SK-N-MC (cell line): ENCODE measurements around the gene ASF1B.
"Not testable (repeated sequence)": the region's sequence is repeated elsewhere in the genome, so short reads cannot be mapped to it uniquely, and the experiment has no call there.

Experiments used
- DNase-seq: peaks from one replicate; pipeline ENCODE4 v3.0.0-alpha.2; 2011; ENCODE audit warnings: low read depth, low spot score
- H3K27ac ChIP-seq: fragments of 200-600 bp; sonication (generic); 2 replicates; pipeline ENCODE4 v1.5.1; 2016; ENCODE audit warnings: mixed run types
- H3K36me3 ChIP-seq: fragments of 200-600 bp; sonication (generic); 2 replicates; pipeline ENCODE4 v1.6.1; 2017; ENCODE audit warnings: antibody characterized with exemption, low read length, mixed read lengths; ENCODE audit not compliant: insufficient read depth
- H3K4me3 ChIP-seq: fragments of 200-600 bp; sonication (generic); 2 replicates; pipeline ENCODE4 v1.5.1; 2016
- H3K9ac ChIP-seq: fragments of 200-600 bp; sonication (generic); 2 replicates; pipeline ENCODE4 v1.8.0; 2017; ENCODE audit warnings: mixed run types, mixed read lengths; ENCODE audit not compliant: insufficient read length
- H3K9me3 ChIP-seq: fragments of 200-600 bp; sonication (generic); 2 replicates; pipeline ENCODE4 v1.6.1; 2017; ENCODE audit warnings: low read depth, mild to moderate bottlenecking, antibody characterized with exemption, low read length, moderate library complexity, mixed read lengths
- EZH2 ChIP-seq: fragments of 200-600 bp; sonication (generic); IDR thresholded peaks from one replicate; pipeline ENCODE4 v1.6.1; 2017; ENCODE audit warnings: antibody characterized with exemption
- FOXP2 ChIP-seq: optimal IDR thresholded peaks from 2 replicates; pipeline ENCODE3; 2011; ENCODE audit warnings: mild to moderate bottlenecking, moderate library complexity; ENCODE audit not compliant: insufficient read depth; ENCODE audit errors: extremely low read length, control extremely low read depth
- POLR2AphosphoS5 ChIP-seq: IDR thresholded peaks from 2 replicates; pipeline ENCODE4 v1.6.1; 2012; ENCODE audit warnings: mild to moderate bottlenecking, low read depth, low read length, borderline replicate concordance

The ASF1B gene

DNA sequence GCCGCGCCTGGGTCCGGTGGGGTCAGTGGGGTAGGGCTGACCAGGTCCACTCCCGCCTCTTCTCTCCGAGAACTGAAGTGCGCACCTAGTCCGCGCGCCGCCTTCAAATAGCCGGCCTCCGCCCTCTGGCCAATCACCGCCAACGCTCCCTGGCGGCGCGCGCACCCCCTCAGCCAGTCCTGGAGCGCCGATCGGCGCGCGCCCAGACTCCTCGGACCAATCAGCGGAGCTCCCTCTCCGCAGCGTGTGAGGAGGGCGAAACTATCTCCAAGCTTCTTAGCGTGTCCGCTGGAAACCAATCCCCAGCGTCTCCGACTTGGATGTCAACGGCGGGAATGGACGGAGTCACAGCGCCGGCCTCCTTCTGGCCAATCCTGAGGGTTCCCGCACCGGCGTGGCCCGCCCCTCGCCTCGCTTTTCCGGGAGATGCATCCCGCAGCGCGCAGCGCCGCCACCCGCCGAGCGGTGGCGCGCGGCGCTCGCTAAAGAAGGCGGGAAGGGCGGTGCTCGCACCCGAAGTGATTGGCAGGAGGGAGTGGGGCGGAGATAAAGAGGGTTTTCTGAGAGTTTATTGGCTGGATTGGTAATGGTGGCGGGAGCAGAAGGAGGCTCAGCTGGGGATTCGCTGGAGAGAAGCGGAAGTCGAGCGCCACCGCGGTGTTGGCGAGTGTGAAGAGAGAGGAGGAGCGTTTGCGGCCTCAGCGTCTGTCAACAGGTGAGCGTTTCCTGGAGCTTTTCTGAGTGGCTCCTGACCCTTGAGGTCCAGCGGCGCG lies at the start of gene ASF1B:
TSS of gene ASF1B (minus strand) at position 81 of the 773 bp plus-strand sequence. CDS start 133 bp downstream, outside the sequence.
- peak within 1 kb of the TSS; percentile 93 for H3K4me3 ChIP-seq
- H3K36me3 ChIP-seq: no peaks in the 10 kb centered on the region
- H3K9me3 ChIP-seq: no peaks in the 10 kb centered on the region
- peak; percentile 98 for DNase-seq
- TF ChIP-seq EZH2 (no peak), FOXP2 (no peak), POLR2AphosphoS5 (peak; percentile 88)
- peak within 1 kb of the TSS; percentile 89 for H3K9ac ChIP-seq
- H3K27ac ChIP-seq: peak within 1 kb of the TSS; percentile 61; the same call in 1 of the 2 replicates

DNA sequence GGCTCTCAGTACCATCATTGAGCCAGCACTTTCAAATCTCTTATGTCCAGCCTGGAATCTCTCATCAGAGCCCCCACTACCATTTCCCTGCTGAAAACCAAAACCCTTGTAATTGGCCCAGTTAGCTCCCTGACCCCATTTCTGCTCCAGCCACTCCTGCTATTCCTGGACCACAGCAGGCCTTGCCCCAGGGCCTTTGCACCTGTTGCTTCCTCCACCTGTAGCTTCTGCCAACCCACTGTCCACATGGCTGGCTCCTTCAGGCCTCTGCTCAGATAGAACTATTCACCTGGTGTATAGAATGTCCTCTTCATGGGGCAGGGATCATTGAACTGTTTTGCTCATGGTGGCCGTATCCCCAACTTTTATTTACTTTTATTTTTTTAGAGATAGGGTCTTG lies 49.3 kb upstream of the ASF1B start:
- H3K4me3 ChIP-seq, H3K9me3 ChIP-seq, DNase-seq, H3K36me3 ChIP-seq, H3K27ac ChIP-seq, H3K9ac ChIP-seq: not testable (repeated sequence)

DNA sequence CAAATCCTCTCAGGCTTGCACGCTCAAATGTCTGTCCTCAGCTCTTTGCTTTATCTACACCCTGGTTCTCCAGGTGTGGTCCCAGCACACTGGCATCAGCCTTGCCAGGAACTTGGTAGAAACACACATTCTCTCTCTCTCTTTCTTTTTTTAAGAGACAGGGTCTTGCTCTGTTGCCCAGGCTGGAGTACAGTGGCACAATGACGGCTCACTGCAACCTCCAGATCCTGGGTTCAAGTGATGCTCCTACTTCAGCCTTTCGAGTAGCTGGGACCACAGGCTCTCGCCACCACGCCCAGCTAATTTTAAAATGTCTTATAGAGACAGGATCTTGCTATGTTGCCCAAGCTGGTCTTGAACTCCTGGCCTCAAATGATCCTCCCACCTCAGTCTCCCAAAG lies 48.8 kb upstream of the ASF1B start:
- no peak overlapping the region for H3K27ac ChIP-seq
- no peaks in the 10 kb centered on the region for H3K9me3 ChIP-seq
- H3K36me3 ChIP-seq: no peaks in the 10 kb centered on the region
- no peak overlapping the region for H3K9ac ChIP-seq
- no peak for DNase-seq
- H3K4me3 ChIP-seq: no peak overlapping the region
- TF ChIP-seq FOXP2 (no peak), EZH2 (no peak), POLR2AphosphoS5 (no peak)

DNA sequence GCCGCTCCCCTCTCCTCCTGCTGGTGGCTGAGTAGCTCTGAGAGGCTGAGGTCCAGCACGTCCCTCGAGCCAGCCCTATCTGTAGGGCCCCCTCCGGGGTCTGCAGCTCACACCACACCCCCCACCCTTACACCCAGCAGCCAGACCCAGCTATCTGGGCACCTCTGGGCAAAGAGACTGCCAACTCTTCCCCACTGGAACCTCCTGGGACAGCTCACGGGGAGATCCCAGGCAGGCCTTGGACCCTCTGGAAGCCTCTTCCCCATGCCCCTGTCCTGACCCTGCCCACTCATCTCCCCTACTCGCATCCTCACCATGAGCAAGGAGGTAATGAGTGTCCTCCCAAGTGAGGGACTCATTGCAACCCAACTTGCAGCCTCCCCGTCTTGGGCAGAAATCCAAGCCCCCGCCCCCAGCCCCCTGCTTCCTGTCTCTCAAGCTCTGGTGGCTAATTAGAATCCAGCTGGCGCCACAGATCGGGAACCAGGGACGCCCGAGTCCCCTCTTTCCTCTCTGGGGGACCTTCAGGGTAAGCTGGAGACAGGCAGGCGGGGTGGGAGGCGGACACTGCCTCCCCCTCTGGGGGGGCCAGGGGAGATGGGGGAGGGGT lies 47.5 kb upstream of the ASF1B start:
- Histone ChIP-seq H3K4me3 (no peak overlapping the region), H3K27ac (no peak overlapping the region), H3K9me3 (no peaks in the 10 kb centered on the region), H3K9ac (no peak overlapping the region), H3K36me3 (no peaks in the 10 kb centered on the region)
- TF ChIP-seq EZH2 (no peak), POLR2AphosphoS5 (no peak; the same call in 1 of the 2 replicates)
- peak; percentile 24 for DNase-seq

DNA sequence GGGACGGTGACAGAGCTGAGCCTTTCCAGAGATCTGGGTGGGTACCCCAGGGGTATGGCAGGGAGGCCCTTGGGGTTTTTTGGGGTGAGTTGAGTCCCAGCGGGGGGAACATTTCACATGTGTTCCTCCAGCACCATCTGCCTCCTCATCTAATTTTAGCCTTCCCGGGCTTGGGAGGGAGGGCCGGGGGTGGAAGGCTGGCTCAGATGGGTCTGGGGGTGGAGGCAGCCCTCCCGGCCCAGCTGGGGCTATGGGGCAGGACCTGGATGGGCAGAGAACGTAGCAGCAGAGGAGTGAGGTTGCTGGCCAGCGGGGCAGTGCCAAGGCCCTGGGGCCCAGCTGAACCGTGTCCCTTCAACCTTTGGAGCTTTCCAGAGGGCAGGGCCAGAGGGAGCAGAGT lies 46.1 kb upstream of the ASF1B start:
- H3K36me3 ChIP-seq: peaks cover 6% of the 10 kb centered on the region; the same call in 1 of the 2 replicates
- DNase-seq: no peak
- no peak overlapping the region for H3K4me3 ChIP-seq
- no peak overlapping the region for H3K27ac ChIP-seq
- H3K9me3 ChIP-seq: no peaks in the 10 kb centered on the region
- H3K9ac ChIP-seq: no peak overlapping the region
- TF ChIP-seq EZH2: no peak
- TF ChIP-seq POLR2AphosphoS5: no peak
- no peak for TF ChIP-seq FOXP2

DNA sequence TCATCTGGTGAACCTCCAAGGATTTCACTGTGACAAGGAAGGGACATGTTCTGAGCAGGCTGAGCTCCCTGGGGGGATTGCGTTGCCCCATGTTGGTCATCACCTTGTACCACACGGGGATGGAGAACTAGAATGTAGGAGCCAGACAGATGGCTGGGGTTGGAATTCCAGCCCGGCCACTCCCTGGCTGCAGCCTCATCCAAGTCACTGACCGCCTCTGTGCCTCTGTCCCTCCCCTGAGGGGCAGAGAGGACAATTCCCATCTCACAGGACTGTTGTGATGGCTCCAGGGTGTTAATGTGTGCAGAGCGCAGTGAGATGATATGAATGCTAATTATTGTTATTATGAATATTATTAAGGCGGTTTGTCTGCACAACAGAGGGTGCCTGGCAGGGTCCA lies 45.5 kb upstream of the ASF1B start:
- DNase-seq: no peak
- H3K9ac ChIP-seq: no peak overlapping the region
- H3K9me3 ChIP-seq: no peaks in the 10 kb centered on the region
- H3K36me3 ChIP-seq: peaks cover 12% of the 10 kb centered on the region; the same call in 1 of the 2 replicates
- no peak overlapping the region for H3K27ac ChIP-seq
- no peak overlapping the region for H3K4me3 ChIP-seq
- no peak for TF ChIP-seq FOXP2
- TF ChIP-seq EZH2: no peak
- TF ChIP-seq POLR2AphosphoS5: no peak

DNA sequence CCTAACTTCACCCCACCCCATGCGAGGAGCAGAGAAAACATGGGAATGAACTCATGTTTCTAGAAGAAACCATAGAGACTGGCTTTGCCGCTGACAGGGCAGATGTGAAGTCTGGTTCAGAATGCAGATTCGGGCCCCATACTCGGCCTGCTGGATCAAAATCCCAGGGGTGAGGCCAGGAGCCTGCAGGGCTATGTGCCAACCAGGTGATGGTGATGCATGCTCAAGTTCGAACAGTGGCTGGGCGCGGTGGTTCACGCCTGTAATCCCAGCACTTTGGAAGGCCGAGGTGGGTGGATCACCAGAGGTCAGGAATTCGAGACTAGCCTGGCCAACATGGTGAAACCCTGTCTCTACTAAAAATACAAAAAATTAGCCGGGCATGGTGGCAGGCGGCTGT lies 44.8 kb upstream of the ASF1B start:
- H3K4me3 ChIP-seq, H3K9me3 ChIP-seq, H3K9ac ChIP-seq, H3K27ac ChIP-seq, DNase-seq: not testable (repeated sequence)
- peaks cover 19% of the 10 kb centered on the region; the same call in 1 of the 2 replicates for H3K36me3 ChIP-seq

DNA sequence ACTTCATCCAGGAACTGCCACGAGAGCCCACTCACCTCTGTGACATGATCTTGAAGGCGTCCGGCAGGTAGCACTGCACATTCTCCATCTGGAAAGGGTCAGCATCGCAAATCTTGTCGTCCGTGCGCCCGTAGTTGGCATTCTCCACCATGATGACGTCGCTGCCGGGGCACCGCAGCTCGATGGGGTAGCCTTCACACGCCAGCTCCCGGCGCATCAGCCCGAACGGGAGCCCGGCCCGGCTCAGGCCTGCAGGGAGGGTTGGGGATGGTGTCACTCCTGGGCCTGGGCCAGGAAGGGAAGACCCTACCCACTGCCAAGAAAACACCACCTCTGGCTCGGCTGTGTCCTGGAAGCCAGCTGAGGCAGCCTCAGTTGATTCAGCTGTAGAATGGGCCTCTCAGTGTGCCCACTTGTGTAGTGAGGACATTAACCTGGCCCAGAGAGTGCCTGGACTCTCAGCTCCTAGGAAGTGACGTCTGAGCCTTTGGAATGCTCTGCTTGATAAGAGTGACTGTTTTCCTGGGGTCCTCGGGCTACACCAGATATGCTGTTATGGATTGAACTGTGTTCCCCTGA lies 41.2 kb upstream of the ASF1B start:
- no peak overlapping the region for H3K4me3 ChIP-seq
- peaks cover 43% of the 10 kb centered on the region for H3K36me3 ChIP-seq
- no peak overlapping the region for H3K9ac ChIP-seq
- DNase-seq: no peak
- H3K9me3 ChIP-seq: no peaks in the 10 kb centered on the region
- no peak overlapping the region for H3K27ac ChIP-seq
- TF ChIP-seq EZH2: no peak
- no peak for TF ChIP-seq FOXP2
- TF ChIP-seq POLR2AphosphoS5: no peak

DNA sequence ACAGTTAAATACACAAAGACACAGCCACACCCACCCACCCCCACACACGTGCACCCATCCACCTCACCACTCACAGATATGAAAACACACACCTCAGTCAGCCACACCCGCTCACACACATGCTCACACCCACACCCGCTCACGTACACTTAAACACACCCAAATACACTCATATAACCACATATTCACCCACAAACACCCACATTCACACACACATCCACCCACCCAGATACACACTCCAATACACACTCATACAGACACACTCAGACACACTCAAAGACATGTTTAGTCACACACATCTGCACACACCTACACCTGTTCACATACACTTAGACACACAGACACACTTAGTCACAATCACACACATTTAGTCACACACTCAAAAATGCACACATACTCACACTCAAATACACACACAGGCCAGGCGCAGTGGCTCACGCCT lies 39.0 kb upstream of the ASF1B start:
- TF ChIP-seq POLR2AphosphoS5 (no peak), FOXP2 (no peak), EZH2 (no peak)
- no peak overlapping the region for H3K4me3 ChIP-seq
- H3K9me3 ChIP-seq: no peaks in the 10 kb centered on the region
- H3K9ac ChIP-seq: no peak overlapping the region
- H3K27ac ChIP-seq: no peak overlapping the region
- DNase-seq: no peak
- peaks cover 64% of the 10 kb centered on the region for H3K36me3 ChIP-seq
